ENCODE results near the gene STAT6.

- TF ChIP-seq CTCF (IDR thresholded peaks at IDR 0.05; ENCODE audit: insufficient read depth, low read length, poor library complexity, severe bottlenecking) = no peak
- no peak for TF ChIP-seq EZH2phosphoT487 (conservative IDR thresholded peaks at IDR 0.05; ENCODE audit: low read length)
These were observed 23.8 kb upstream of the STAT6 start for GRCh38 chr12:57134949-57135348.

Measured in SU-DHL-6 (cell line).